DMS53 (cell line): ENCODE results near the gene POLD3.
"Not testable (repeated sequence)": the region's sequence is repeated elsewhere in the genome, so short reads cannot be mapped to it uniquely, and the experiment has no call there.

Source experiments
- DNase-seq: peaks from one replicate; lab custom pipeline; 2025; lab: John Stamatoyannopoulos, UW

POLD3 gene

DNA sequence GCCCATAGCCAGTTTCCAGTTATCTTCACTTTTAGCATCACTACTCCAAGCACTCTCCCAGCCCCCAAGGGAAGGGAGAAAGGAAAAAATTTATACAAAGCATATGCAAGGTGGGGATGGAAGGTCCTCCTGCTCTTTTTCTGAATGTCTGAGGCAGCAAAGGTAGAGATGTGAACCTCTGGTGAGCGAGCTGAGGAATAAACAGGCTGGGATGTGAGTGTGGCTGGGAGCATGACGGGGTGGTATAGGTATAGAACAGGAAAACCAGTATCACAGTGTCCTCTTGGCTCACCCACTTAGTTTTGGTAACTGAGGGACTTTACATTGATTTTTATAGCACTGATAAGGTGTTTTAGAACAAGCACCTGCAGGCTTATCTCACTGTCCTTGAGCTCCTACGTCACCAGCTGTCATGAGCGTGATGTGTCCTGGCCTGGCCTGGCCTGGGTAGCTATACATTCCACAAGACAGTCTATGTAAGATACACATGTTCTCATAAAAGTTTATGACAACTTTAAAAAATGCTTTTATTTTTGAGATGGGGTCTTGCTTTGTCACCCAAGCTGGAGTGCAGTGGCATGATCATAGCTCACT, 10.3 kb upstream of the POLD3 start:
- DNase-seq: no peak

GRCh38 chr11:74583024-74583624, 9.3 kb upstream of the POLD3 start:
- no peak for DNase-seq

- not testable (repeated sequence) for DNase-seq
Observed at GRCh38 chr11:74590492-74590891, 1.9 kb upstream of the POLD3 start.

DNA sequence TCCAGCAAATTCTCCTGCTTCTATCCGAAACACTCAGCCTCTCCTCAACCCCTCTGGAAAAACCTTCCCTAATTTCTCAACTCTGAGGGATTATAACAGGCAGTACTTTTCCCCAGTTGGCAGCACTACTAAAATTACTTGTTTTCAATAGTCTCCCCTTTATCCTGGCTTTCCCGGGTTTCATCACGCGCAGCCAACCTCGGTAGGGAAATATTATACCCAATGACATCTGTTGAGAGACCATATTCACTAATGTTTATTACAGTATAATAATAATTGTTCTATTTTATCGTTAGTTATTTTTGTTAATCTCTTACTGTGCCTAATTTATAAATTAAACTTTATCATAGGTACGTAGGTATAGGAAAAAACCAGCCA, 330 bp upstream of the POLD3 start:
- DNase-seq: no peak

- DNase-seq: no peak
Observed at GRCh38 chr11:74593463-74593862, 1.1 kb downstream of the POLD3 start.

- no peak for DNase-seq
Observed at GRCh38 chr11:74602637-74603556, 10.5 kb downstream of the POLD3 start.

GRCh38 chr11:74603845-74604244, 11.5 kb downstream of the POLD3 start:
- no peak for DNase-seq

DNA sequence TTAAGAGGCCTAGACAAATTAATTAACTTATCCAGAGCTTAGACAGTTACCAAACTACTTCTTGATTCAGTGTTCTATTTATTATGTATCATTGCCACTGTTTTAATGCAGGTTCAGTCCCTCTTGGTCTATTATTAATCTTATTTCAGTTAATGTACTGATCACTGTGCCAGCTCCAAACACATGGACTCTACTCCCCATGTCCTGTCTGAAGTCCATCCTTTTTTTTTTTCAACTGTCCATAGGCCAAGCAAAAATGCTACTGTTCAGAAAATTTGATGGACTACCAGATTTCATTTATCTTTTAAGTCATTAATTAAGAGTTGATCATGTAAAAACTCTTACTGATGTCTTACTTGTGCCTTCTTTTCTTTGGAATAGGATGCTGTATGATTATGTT, 11.9 kb downstream of the POLD3 start:
- DNase-seq: no peak

- DNase-seq: no peak
Observed at GRCh38 chr11:74605403-74605802, 13.0 kb downstream of the POLD3 start.

DNA sequence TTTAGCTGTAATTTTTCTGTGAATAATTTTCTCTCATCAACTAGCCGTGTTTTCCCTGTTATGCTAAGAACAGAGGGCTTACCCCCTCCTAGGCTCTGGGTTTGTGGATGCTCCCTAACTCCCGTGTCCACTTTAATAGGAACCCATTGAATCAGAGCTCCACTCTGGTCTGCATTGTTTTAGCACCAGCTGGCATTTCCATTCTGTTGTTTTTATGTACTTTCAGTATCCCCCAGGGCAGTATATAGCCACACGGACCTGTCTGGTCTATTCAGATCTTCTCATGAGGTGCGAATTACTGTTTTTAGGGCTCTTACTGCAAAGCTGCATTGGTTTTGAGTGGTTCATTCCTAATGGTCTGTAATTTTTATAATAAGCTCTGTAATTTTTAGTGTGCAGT, 16.0 kb downstream of the POLD3 start:
- DNase-seq: no peak

GRCh38 chr11:74611369-74611861, 19.0 kb downstream of the POLD3 start:
- DNase-seq: peak; percentile 91

DNA sequence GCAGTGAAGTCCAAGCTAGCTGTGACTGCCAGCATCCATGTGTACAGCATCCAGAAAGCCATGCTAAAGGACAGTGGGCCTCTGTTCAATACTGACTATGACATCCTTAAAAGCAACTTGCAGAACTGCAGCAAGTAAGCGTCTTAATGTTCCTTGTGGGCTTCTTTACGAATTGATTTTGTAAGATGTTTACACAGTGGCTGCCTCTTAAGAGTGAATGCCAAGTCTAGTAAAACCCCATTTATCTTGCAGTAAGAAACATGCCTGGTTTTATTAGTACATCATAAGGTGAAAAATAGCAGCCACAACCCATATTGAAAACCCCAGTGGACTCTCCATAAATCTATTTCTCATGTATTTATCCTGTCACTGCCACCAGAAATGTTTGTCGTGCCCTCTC, 20.5 kb downstream of the POLD3 start:
- no peak for DNase-seq

GRCh38 chr11:74615311-74615710, 22.9 kb downstream of the POLD3 start:
- no peak for DNase-seq

GRCh38 chr11:74615988-74616387, 23.6 kb downstream of the POLD3 start:
- DNase-seq: no peak

GRCh38 chr11:74620531-74620930, 28.1 kb downstream of the POLD3 start:
- DNase-seq: no peak

DNA sequence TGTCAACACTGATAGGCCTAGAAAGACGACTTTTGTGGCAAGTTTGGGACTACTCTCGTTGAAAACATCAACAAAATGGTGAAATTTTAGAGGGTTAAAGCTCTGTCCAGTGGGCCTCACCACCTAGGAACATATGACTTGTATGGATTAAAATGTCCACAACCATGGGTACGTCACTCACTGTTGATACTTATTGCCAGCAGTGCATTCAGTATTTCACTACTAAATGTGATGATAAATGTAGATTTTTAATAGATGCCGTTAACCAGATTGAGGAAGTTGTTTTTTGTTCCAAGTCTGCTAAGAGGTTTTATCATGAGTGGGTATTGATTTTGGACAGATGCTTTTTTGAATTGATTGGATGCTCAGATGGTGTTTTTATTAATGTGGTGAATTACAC, 33.7 kb downstream of the POLD3 start:
- no peak for DNase-seq

DNA sequence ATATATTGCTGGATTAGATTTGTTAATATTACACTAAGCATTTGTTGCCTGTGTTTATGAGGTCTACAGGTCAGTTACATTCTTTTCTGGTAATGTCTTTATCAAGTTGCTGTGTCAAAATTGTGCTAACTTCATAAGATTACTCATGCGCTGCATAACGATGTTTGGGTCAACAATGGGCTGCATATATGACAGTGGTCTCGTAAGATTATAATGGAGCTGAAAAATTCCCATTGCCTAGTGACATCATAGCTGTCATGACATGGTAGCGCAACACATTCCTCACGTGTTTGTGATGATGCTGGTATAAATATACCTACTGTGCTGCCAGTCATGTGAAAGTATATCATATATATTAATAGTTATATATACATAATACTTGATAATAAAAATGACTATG, 34.2 kb downstream of the POLD3 start:
- no peak for DNase-seq

- DNase-seq: no peak
Observed at GRCh38 chr11:74627381-74627780, 35.0 kb downstream of the POLD3 start.

- DNase-seq: no peak
Observed at GRCh38 chr11:74630043-74630442, 37.7 kb downstream of the POLD3 start.

GRCh38 chr11:74633406-74634393, 41.3 kb downstream of the POLD3 start:
- DNase-seq: no peak

DNA sequence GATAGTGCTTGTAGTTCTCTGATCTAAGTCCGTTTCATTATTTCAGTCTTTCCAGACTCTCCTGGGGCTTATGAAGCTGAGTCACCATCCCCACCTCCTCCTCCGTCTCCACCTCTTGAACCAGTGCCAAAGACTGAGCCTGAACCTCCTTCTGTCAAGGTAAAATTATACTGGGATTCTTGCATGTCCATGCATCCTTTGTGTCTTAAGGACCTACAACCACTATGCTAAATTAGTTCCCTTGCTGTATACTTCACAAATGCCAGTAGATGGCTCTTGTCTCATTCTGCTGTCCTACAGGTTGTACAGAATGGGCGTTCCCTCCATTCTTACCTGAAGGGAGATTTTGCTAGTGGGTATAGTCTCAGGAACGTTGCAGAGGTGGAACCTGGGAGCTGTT, 42.2 kb downstream of the POLD3 start:
- DNase-seq: peak; percentile 76
